ENCODE measurements around the gene DCBLD1. TPM values are rescaled to one million over a fixed set of nuclear protein-coding genes. Genes with fewer than 3 reads are reported as not detected.

DCBLD1 gene
- total RNA-seq, 1 experiment from 2014 or later = 28.2 TPM

GRCh38 chr6:117473401-117473800 is 9.1 kb upstream of the DCBLD1 start:
- no TSS peak for BruUV-seq (replicated peaks)
- Mint-ChIP-seq H3K27ac (ENCODE audit: unreplicated experiment) (no peak overlapping the region), H3K4me3 (ENCODE audit: low read depth, unreplicated experiment) (no peak overlapping the region), H3K4me1 (ENCODE audit: low read depth, unreplicated experiment) (no peaks in the 10 kb centered on the region), H3K27me3 (ENCODE audit: unreplicated experiment) (no peaks in the 10 kb centered on the region), H3K36me3 (ENCODE audit: insufficient read depth, unreplicated experiment) (no peaks in the 10 kb centered on the region), H3K9me3 (ENCODE audit: low read depth, unreplicated experiment) (no peaks in the 10 kb centered on the region)
- intact Hi-C loops (cut with micrococcal nuclease; ENCODE audit: unreplicated experiment) = no loop called here
- TF ChIP-seq CTCF (IDR thresholded peaks at IDR 0.05; ENCODE audit: unreplicated experiment) = no peak
- DNase-seq = no peak
- CTCF ChIA-PET = no interaction called here

GRCh38 chr6:117477988-117478852 is 4.3 kb upstream of the DCBLD1 start:
- intact Hi-C loops (cut with micrococcal nuclease; ENCODE audit: unreplicated experiment) = loop anchor here (1.0 kb wide), 1 partner anchor 78 kb away; no protein-coding TSS in a partner anchor
- peaks cover 21% of the 10 kb centered on the region for H3K4me1 Mint-ChIP-seq (ENCODE audit: low read depth, unreplicated experiment)
- H3K27ac Mint-ChIP-seq (ENCODE audit: unreplicated experiment) = no peak overlapping the region
- TF ChIP-seq CTCF (IDR thresholded peaks at IDR 0.05; ENCODE audit: unreplicated experiment) = no peak
- no peak overlapping the region for H3K4me3 Mint-ChIP-seq (ENCODE audit: low read depth, unreplicated experiment)
- H3K9me3 Mint-ChIP-seq (ENCODE audit: low read depth, unreplicated experiment) = no peaks in the 10 kb centered on the region
- H3K36me3 Mint-ChIP-seq (ENCODE audit: insufficient read depth, unreplicated experiment) = peaks cover 22% of the 10 kb centered on the region
- DNase-seq = no peak
- CTCF ChIA-PET = no interaction called here
- H3K27me3 Mint-ChIP-seq (ENCODE audit: unreplicated experiment) = no peaks in the 10 kb centered on the region
- no TSS peak for BruUV-seq (replicated peaks)

GRCh38 chr6:117478853-117479231 is 3.6 kb upstream of the DCBLD1 start:
- CTCF ChIA-PET = no interaction called here
- TF ChIP-seq CTCF (IDR thresholded peaks at IDR 0.05; ENCODE audit: unreplicated experiment) = no peak
- Mint-ChIP-seq H3K27me3 (ENCODE audit: unreplicated experiment) (no peaks in the 10 kb centered on the region), H3K4me3 (ENCODE audit: low read depth, unreplicated experiment) (no peak overlapping the region), H3K4me1 (ENCODE audit: low read depth, unreplicated experiment) (peaks cover 21% of the 10 kb centered on the region), H3K27ac (ENCODE audit: unreplicated experiment) (no peak overlapping the region), H3K36me3 (ENCODE audit: insufficient read depth, unreplicated experiment) (peaks cover 28% of the 10 kb centered on the region), H3K9me3 (ENCODE audit: low read depth, unreplicated experiment) (no peaks in the 10 kb centered on the region)
- intact Hi-C loops (cut with micrococcal nuclease; ENCODE audit: unreplicated experiment) = loop anchor here (1.0 kb wide), 1 partner anchor 77 kb away; no protein-coding TSS in a partner anchor
- no TSS peak for BruUV-seq (replicated peaks)
- no peak for DNase-seq

GRCh38 chr6:117480651-117481050 is 1.8 kb upstream of the DCBLD1 start:
- no peak for TF ChIP-seq CTCF (IDR thresholded peaks at IDR 0.05; ENCODE audit: unreplicated experiment)
- intact Hi-C loops (cut with micrococcal nuclease; ENCODE audit: unreplicated experiment) = loop anchor here (5.0 kb wide), 1 partner anchor 33 kb away; no protein-coding TSS in a partner anchor
- no peak overlapping the region for H3K27ac Mint-ChIP-seq (ENCODE audit: unreplicated experiment)
- BruUV-seq (replicated peaks) = no TSS peak
- CTCF ChIA-PET = interaction anchor here (0.7 to 1.5 kb wide), 2 partner anchors 10 to 28 kb away, joined by 3 to 8 read pairs; no protein-coding TSS in a partner anchor
- H3K36me3 Mint-ChIP-seq (ENCODE audit: insufficient read depth, unreplicated experiment) = peaks cover 28% of the 10 kb centered on the region
- H3K4me1 Mint-ChIP-seq (ENCODE audit: low read depth, unreplicated experiment) = peaks cover 29% of the 10 kb centered on the region
- DNase-seq = no peak
- no peaks in the 10 kb centered on the region for H3K9me3 Mint-ChIP-seq (ENCODE audit: low read depth, unreplicated experiment)
- H3K27me3 Mint-ChIP-seq (ENCODE audit: unreplicated experiment) = no peaks in the 10 kb centered on the region
- H3K4me3 Mint-ChIP-seq (ENCODE audit: low read depth, unreplicated experiment) = peak overlapping the region; percentile 91

All from Calu3 (cell line).